ENCODE results near the gene IGF1R.

Gene IGF1R

GRCh38 chr15:98654790-98655360, 6.5 kb downstream of the IGF1R start:
- no peak overlapping the region for H3K4me2 ChIP-seq
- H3K9ac ChIP-seq = no peak overlapping the region
- TF ChIP-seq CTCF (conservative IDR thresholded peaks at IDR 0.05; ENCODE audit: low read depth, low read length) = no peak
- H3K4me1 ChIP-seq (ENCODE audit: low read depth, poor library complexity, severe bottlenecking) = peaks cover 49% of the 10 kb centered on the region
- no peak overlapping the region for H3K27ac ChIP-seq
- H3K27me3 ChIP-seq (ENCODE audit: insufficient read depth, low read depth) = no peaks in the 10 kb centered on the region
- H2AFZ ChIP-seq (ENCODE audit: low read depth) = no peak overlapping the region
- H3K36me3 ChIP-seq (ENCODE audit: insufficient read depth) = no peaks in the 10 kb centered on the region
- no peak overlapping the region for H3K4me3 ChIP-seq (IDR thresholded peaks at IDR 0.05; ENCODE audit: insufficient read depth, low read depth, low read length)
- H4K20me1 ChIP-seq (ENCODE audit: insufficient read depth) = peaks cover 51% of the 10 kb centered on the region
- H3K79me2 ChIP-seq (ENCODE audit: insufficient read depth, low read depth) = peaks cover 99% of the 10 kb centered on the region

GRCh38 chr15:98655732-98656131, 7.4 kb downstream of the IGF1R start:
- no peaks in the 10 kb centered on the region for H3K36me3 ChIP-seq (ENCODE audit: insufficient read depth)
- TF ChIP-seq CTCF (conservative IDR thresholded peaks at IDR 0.05; ENCODE audit: low read depth, low read length) = no peak
- H3K4me1 ChIP-seq (ENCODE audit: low read depth, poor library complexity, severe bottlenecking) = peaks cover 42% of the 10 kb centered on the region
- H4K20me1 ChIP-seq (ENCODE audit: insufficient read depth) = peaks cover 59% of the 10 kb centered on the region
- H3K79me2 ChIP-seq (ENCODE audit: insufficient read depth, low read depth) = peaks cover 99% of the 10 kb centered on the region
- H3K4me2 ChIP-seq = no peak overlapping the region
- no peak overlapping the region for H3K4me3 ChIP-seq (IDR thresholded peaks at IDR 0.05; ENCODE audit: insufficient read depth, low read depth, low read length)
- no peak overlapping the region for H3K9ac ChIP-seq
- H3K27ac ChIP-seq = no peak overlapping the region
- no peaks in the 10 kb centered on the region for H3K27me3 ChIP-seq (ENCODE audit: insufficient read depth, low read depth)
- no peak overlapping the region for H2AFZ ChIP-seq (ENCODE audit: low read depth)

- Histone ChIP-seq H3K4me2 (no peak overlapping the region), H4K20me1 (ENCODE audit: insufficient read depth) (peaks cover 45% of the 10 kb centered on the region), H3K79me2 (ENCODE audit: insufficient read depth, low read depth) (peaks cover 99% of the 10 kb centered on the region), H3K27ac (no peak overlapping the region), H3K36me3 (ENCODE audit: insufficient read depth) (no peaks in the 10 kb centered on the region), H3K27me3 (ENCODE audit: insufficient read depth, low read depth) (no peaks in the 10 kb centered on the region), H3K9ac (no peak overlapping the region), H3K4me1 (ENCODE audit: low read depth, poor library complexity, severe bottlenecking) (peaks cover 25% of the 10 kb centered on the region), H2AFZ (ENCODE audit: low read depth) (no peak overlapping the region), H3K4me3 (IDR thresholded peaks at IDR 0.05; ENCODE audit: insufficient read depth, low read depth, low read length) (no peak overlapping the region)
- no peak for TF ChIP-seq CTCF (conservative IDR thresholded peaks at IDR 0.05; ENCODE audit: low read depth, low read length)
Measured at GRCh38 chr15:98657721-98658120, 9.4 kb downstream of the IGF1R start.

- Histone ChIP-seq H3K36me3 (ENCODE audit: insufficient read depth) (no peaks in the 10 kb centered on the region), H3K4me2 (no peak overlapping the region), H3K4me1 (ENCODE audit: low read depth, poor library complexity, severe bottlenecking) (peaks cover 11% of the 10 kb centered on the region), H2AFZ (ENCODE audit: low read depth) (no peak overlapping the region), H3K9ac (no peak overlapping the region), H3K4me3 (IDR thresholded peaks at IDR 0.05; ENCODE audit: insufficient read depth, low read depth, low read length) (no peak overlapping the region), H4K20me1 (ENCODE audit: insufficient read depth) (peaks cover 33% of the 10 kb centered on the region), H3K79me2 (ENCODE audit: insufficient read depth, low read depth) (peaks cover 93% of the 10 kb centered on the region), H3K27ac (no peak overlapping the region), H3K27me3 (ENCODE audit: insufficient read depth, low read depth) (no peaks in the 10 kb centered on the region)
- peak; percentile 93 for TF ChIP-seq CTCF (conservative IDR thresholded peaks at IDR 0.05; ENCODE audit: low read depth, low read length)
Measured at GRCh38 chr15:98658831-98659699, 10.7 kb downstream of the IGF1R start.

Measured in KMS-11 (cell line).